Peyer's patch (tissue), 4 donors: Measurements from ENCODE around the gene DMBX1. TPM values are rescaled to one million over a fixed set of nuclear protein-coding genes. Genes with fewer than 3 reads are reported as not detected.

Source experiments
- DNase-seq, 3 donors: peaks; one replicate each; pipeline ENCODE4 v3.0.0-alpha.2; 2017 to 2019
- H3K27ac ChIP-seq, 4 donors: fragments of 200-600 bp; sonication (generic); one replicate each; pipeline ENCODE4 v1.5.1; 2016 to 2019
- H3K27me3 ChIP-seq, 2 donors: fragments of 200-600 bp; sonication (generic); one replicate each; pipeline ENCODE4 v1.5.1; 2019
- H3K36me3 ChIP-seq, 3 donors: fragments of 200-600 bp; sonication (generic); one replicate each; pipeline ENCODE4 v1.5.1; 2016 to 2019
- H3K4me1 ChIP-seq, 4 donors: fragments of 200-600 bp; sonication (generic); one replicate each; pipeline ENCODE4 v1.5.1; 2016 to 2019
- H3K4me3 ChIP-seq, 4 donors: fragments of 200-600 bp; sonication (generic); 1 replicate in 3 of 4; 2 replicates in 1 of 4; pipeline ENCODE4 v1.5.1; 2016 to 2019; ENCODE audit warnings: mild to moderate bottlenecking in 1 of 4
- H3K9me3 ChIP-seq, 4 donors: fragments of 200-600 bp; sonication (generic); one replicate each; pipeline ENCODE4 v1.5.1; 2016 to 2019; ENCODE audit warnings: mild to moderate bottlenecking in 1 of 4
- POLR2A ChIP-seq, 2 donors: fragments of 450-650 bp; IDR thresholded peaks; one replicate each; pipeline ENCODE4 v1.5.1; 2017; ENCODE audit warnings: antibody characterized with exemption in 2 of 2, mild to moderate bottlenecking in 2 of 2, moderate library complexity in 2 of 2
- total RNA-seq, 4 donors: library from RNA; depleted of rRNA; stranded (reverse); fragments of >200 nt; gene quantifications; one replicate each; pipeline ENCODE4 v1.1.0, GENCODE V29; 2016
- TF ChIP-seq, protein P1 (sequence below), 6 experiments: fragments of 450-650 bp in 4 of 6; fragments of 200-600 bp in 2 of 6; sonication (generic) in 1 of 6; IDR thresholded peaks; one replicate each; pipeline ENCODE4 v1.5.1; 2017 to 2019; ENCODE audit warnings: antibody characterized with exemption in 6 of 6, mild to moderate bottlenecking in 3 of 6, moderate library complexity in 1 of 6

Gene DMBX1
- total RNA-seq, 4 donors from 2014 or later, result not detected

GRCh38 chr1:46485564-46486431 is 3.8 kb upstream of the DMBX1 start:
- Histone ChIP-seq H3K27ac (no peak overlapping the region), H3K36me3 (no peaks in the 10 kb centered on the region), H3K27me3 (peaks cover 0 to 45% of the 10 kb centered on the region in 2 donors), H3K9me3 (no peaks in the 10 kb centered on the region), H3K4me3 (no peak overlapping the region), H3K4me1 (peaks cover 0 to 21% (median 8%) of the 10 kb centered on the region in 4 donors)
- TF ChIP-seq POLR2A (IDR thresholded peaks at IDR 0.05), result no peak
- TF ChIP-seq, protein P1, sequence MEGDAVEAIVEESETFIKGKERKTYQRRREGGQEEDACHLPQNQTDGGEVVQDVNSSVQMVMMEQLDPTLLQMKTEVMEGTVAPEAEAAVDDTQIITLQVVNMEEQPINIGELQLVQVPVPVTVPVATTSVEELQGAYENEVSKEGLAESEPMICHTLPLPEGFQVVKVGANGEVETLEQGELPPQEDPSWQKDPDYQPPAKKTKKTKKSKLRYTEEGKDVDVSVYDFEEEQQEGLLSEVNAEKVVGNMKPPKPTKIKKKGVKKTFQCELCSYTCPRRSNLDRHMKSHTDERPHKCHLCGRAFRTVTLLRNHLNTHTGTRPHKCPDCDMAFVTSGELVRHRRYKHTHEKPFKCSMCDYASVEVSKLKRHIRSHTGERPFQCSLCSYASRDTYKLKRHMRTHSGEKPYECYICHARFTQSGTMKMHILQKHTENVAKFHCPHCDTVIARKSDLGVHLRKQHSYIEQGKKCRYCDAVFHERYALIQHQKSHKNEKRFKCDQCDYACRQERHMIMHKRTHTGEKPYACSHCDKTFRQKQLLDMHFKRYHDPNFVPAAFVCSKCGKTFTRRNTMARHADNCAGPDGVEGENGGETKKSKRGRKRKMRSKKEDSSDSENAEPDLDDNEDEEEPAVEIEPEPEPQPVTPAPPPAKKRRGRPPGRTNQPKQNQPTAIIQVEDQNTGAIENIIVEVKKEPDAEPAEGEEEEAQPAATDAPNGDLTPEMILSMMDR (IDR thresholded peaks at IDR 0.05), result no peak
- DNase-seq, result no peak

DNA sequence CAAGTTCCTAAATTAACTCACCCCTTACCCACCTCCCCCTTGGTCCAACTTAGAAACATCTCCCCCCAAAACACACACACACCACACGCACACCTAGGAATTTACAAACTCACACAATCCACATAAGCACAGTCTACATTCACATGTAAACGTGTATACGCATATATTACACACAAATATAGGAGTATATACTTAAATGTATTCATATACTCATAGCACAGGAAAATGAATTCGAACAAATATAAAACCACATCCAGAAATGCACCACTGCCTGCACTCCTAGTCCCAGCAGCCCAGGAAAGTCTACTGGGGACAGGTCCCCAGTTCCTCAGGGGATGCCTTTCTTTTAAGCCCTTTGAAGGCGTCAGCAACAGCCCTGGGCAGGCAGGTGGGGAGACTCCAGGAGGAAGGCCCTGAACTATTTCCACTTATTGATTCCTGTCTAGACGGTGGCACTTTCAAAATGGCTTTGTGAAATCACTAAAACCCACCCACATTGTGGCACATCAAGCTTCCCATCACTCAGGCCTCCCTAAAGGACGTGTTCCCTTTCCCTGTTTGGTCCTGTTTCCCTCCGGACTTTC is 3.1 kb upstream of the DMBX1 start:
- peaks cover 0 to 25% (median 8%) of the 10 kb centered on the region in 4 donors for H3K4me1 ChIP-seq
- peaks cover 0 to 53% of the 10 kb centered on the region in 2 donors for H3K27me3 ChIP-seq
- no peak overlapping the region for H3K27ac ChIP-seq
- no peak overlapping the region for H3K4me3 ChIP-seq
- H3K9me3 ChIP-seq, result no peaks in the 10 kb centered on the region
- TF ChIP-seq, protein P1 (IDR thresholded peaks at IDR 0.05), result no peak
- H3K36me3 ChIP-seq, result no peaks in the 10 kb centered on the region
- DNase-seq, result no peak

DNA sequence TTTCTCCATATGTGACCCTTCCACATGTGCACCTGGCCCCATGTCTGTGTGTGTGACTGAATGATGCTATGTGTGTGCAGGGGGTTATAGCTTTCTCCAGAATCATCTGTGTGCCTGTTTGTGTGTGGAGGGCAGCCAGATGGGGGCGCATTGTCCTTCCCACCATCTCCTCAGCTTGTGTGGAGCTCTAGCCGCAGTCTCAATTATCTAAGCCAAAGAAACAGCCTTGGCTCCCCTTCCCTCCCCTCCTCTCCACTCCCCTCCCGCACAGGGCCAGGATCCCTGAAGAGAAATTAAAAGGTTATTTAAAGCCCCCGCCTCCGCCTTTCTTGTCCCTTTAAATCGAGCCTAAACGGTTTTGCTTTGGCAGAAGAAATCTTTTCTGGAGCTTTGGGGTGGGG is 1.8 kb upstream of the DMBX1 start:
- peaks cover 0 to 25% (median 8%) of the 10 kb centered on the region in 4 donors for H3K4me1 ChIP-seq
- no peak overlapping the region for H3K27ac ChIP-seq
- no peaks in the 10 kb centered on the region for H3K36me3 ChIP-seq
- TF ChIP-seq, protein P1 (IDR thresholded peaks at IDR 0.05), result peak in 1 of 6 experiments; percentile 15
- no peak for TF ChIP-seq POLR2A (IDR thresholded peaks at IDR 0.05)
- H3K4me3 ChIP-seq, result no peak overlapping the region
- peak in 1 of 3 donors; percentile 49 for DNase-seq
- no peaks in the 10 kb centered on the region for H3K9me3 ChIP-seq
- peaks cover 0 to 61% of the 10 kb centered on the region in 2 donors for H3K27me3 ChIP-seq

DNA sequence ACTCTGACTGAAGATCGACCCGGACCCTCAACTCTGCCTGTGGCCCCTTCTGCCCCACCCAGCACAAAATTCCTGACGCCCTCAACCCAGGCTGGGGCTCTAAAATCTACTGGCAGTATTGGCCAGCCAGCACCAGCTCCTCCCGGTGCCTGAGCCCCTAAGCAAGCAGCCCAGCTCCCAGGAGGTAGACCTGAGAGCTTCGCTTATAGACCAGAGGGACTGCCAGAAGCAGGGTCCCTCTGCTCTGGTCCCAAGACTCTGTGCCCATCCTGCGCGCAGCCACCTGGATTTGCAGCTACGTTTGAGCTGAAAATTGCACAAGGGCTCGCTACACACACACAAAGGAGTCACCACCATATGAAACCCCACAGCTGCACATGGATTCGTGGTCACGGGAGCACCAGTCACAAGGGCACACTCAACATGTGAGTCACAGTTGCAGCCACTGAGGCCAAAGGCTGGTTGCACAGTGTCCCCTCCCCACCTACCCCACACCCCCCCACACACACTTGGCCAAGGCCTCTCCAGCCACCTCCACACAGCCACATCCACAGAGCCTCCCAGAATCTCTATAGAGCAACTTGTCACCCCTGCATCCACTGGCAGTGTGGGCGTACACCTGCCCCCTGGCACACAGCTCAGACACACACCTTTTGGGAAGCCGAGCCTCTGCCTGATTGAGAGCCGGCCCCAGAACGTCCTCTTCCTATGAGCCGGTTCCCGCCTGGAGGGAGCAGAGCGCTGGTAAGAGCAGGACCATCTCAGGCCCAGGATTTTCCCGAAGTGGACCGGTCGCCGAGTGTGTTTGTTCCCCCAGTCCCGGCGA is 1.1 kb upstream of the DMBX1 start:
- Histone ChIP-seq H3K27ac (no peak overlapping the region), H3K9me3 (no peaks in the 10 kb centered on the region), H3K4me1 (peaks cover 0 to 25% (median 8%) of the 10 kb centered on the region in 4 donors), H3K4me3 (peak overlapping the region in 1 of 4 donors; percentile 51), H3K36me3 (no peaks in the 10 kb centered on the region), H3K27me3 (peaks cover 0 to 62% of the 10 kb centered on the region in 2 donors)
- DNase-seq, result peak in 1 of 3 donors; percentile 54
- TF ChIP-seq, protein P1 (IDR thresholded peaks at IDR 0.05), result no peak
- TF ChIP-seq POLR2A (IDR thresholded peaks at IDR 0.05), result no peak

DNA sequence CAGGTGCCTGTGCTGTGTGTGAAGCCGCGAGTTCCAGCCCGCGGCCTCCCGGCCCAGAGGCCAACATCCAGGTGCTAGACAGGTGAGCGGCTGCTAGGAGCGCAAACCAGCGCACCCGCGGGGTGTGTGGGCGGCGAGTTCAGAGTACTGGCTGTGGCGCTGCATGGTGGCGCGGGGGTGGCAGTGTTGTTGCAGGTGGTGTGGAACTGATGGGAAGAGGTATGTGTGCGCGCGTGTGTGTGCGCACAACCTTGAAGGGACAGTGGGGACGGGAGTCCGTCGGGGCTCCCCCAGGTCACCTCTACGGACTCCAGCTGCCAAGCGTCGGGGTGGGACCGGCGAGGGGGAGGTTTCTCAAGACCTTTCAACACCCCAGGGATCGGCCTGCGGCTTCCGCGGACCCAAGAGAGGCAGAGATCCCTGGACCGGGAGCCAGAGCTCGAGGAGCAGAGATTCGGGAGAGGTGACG is 433 bp upstream of the DMBX1 start:
- H3K27ac ChIP-seq, result no peak overlapping the region
- H3K4me3 ChIP-seq, result peak overlapping the region; percentile 7 to 51 (median 40)
- peaks cover 0 to 68% of the 10 kb centered on the region in 2 donors for H3K27me3 ChIP-seq
- no peaks in the 10 kb centered on the region for H3K9me3 ChIP-seq
- peaks cover 0 to 25% (median 8%) of the 10 kb centered on the region in 4 donors for H3K4me1 ChIP-seq
- no peaks in the 10 kb centered on the region for H3K36me3 ChIP-seq
- DNase-seq, result peak in 1 of 3 donors; percentile 64
- no peak for TF ChIP-seq POLR2A (IDR thresholded peaks at IDR 0.05)
- TF ChIP-seq, protein P1 (IDR thresholded peaks at IDR 0.05), result no peak
